WTC11 (cell line): ENCODE results near the gene LRMDA. TPM values are rescaled to one million over a fixed set of nuclear protein-coding genes. Genes with fewer than 3 reads are reported as not detected.
"Not testable (repeated sequence)": the region's sequence is repeated elsewhere in the genome, so short reads cannot be mapped to it uniquely, and the experiment has no call there.

Experiments used
- ATAC-seq: fragments of 200-7000 bp; cut with Tn5 transposase; 2 replicates; pipeline ENCODE4 v1.10.0; 2021; ENCODE audit warnings: mild to moderate bottlenecking, moderate library complexity
- CTCF ChIA-PET: fragments of 300-600 bp; sonication (Branson Sonifier 250); formaldehyde crosslinking; loops from one replicate; lab custom pipeline; 2021; ENCODE audit warnings: antibody characterized with exemption; lab: Charles Lee
- POLR2A ChIA-PET: fragments of 350-600 bp; sonication (Branson Sonifier 250); formaldehyde crosslinking; loops from one replicate; lab custom pipeline; 2021; ENCODE audit warnings: antibody characterized with exemption; lab: Charles Lee
- DNase-seq: peaks from one replicate; pipeline ENCODE4 v3.0.0; 2021; ENCODE audit warnings: low spot score
- H3K27ac Mint-ChIP-seq: 2 replicates; pipeline ENCODE4 v1.8.0; 2021; ENCODE audit warnings: mixed read lengths
- H3K27me3 Mint-ChIP-seq: 2 replicates; pipeline ENCODE4 v1.8.0; 2021; ENCODE audit warnings: low read depth, mild to moderate bottlenecking, moderate library complexity, mixed read lengths
- H3K36me3 Mint-ChIP-seq: 2 replicates; pipeline ENCODE4 v1.8.0; 2021; ENCODE audit warnings: mixed read lengths
- H3K4me1 Mint-ChIP-seq: 2 replicates; pipeline ENCODE4 v1.8.0; 2022; ENCODE audit warnings: mixed read lengths
- H3K4me3 Mint-ChIP-seq: 2 replicates; pipeline ENCODE4 v1.8.0; 2021; ENCODE audit warnings: mild to moderate bottlenecking, moderate library complexity, mixed read lengths
- H3K9me3 Mint-ChIP-seq: 2 replicates; pipeline ENCODE4 v1.8.0; 2021; ENCODE audit warnings: mixed read lengths
- CREM ChIP-seq: sonication (generic); formaldehyde crosslinking; IDR thresholded peaks from 2 replicates; pipeline ENCODE4 v1.8.1; 2022; ENCODE audit warnings: mild to moderate bottlenecking, missing genetic modification reagents, moderate library complexity
- FOXK1 ChIP-seq: sonication (generic); formaldehyde crosslinking; IDR thresholded peaks from 2 replicates; pipeline ENCODE4 v1.8.0; 2022; ENCODE audit warnings: mild to moderate bottlenecking, moderate library complexity, missing genetic modification reagents
- SMAD4 ChIP-seq: sonication (generic); formaldehyde crosslinking; IDR thresholded peaks from 2 replicates; pipeline ENCODE4 v1.8.0; 2022; ENCODE audit warnings: mild to moderate bottlenecking, missing genetic modification reagents
- ZNF138 ChIP-seq: sonication (generic); formaldehyde crosslinking; conservative IDR thresholded peaks from 2 replicates; pipeline ENCODE4 v1.8.1; 2022; ENCODE audit warnings: mild to moderate bottlenecking, moderate library complexity, missing genetic modification reagents
- ZNF263 ChIP-seq: sonication (generic); formaldehyde crosslinking; IDR thresholded peaks from 2 replicates; pipeline ENCODE4 v1.8.1; 2022; ENCODE audit warnings: low read depth, mild to moderate bottlenecking, moderate library complexity, missing genetic modification reagents
- microRNA-seq: library from miRNA; unstranded; fragments of <30 nt; microRNA quantifications from one replicate; pipeline ENCODE4 v1.2.0, GENCODE V29; 2022; ENCODE audit warnings: borderline number of aligned reads
- total RNA-seq: library from RNA; stranded (reverse); gene quantifications from 3 replicates; pipeline ENCODE4 v1.2.3, GENCODE V29; 2021
- TF ChIP-seq, protein P1 (sequence below): fragments of 250-450 bp; sonication (Bioruptor Pico); IDR thresholded peaks from 2 replicates; pipeline ENCODE4 v1.9.0; 2021; ENCODE audit warnings: mild to moderate bottlenecking
- TF ChIP-seq, protein P2 (sequence below): sonication (generic); formaldehyde crosslinking; IDR thresholded peaks from 2 replicates; pipeline ENCODE4 v1.8.1; 2022; ENCODE audit warnings: low read depth, mild to moderate bottlenecking, moderate library complexity, missing genetic modification reagents, borderline replicate concordance
- TF ChIP-seq, protein P3 (sequence below): fragments of 250-450 bp; sonication (Bioruptor Pico); IDR thresholded peaks from 2 replicates; pipeline ENCODE4 v1.9.0; 2021; ENCODE audit warnings: moderate library complexity, mild to moderate bottlenecking, inconsistent platforms, borderline replicate concordance

LRMDA gene
- total RNA-seq, 1 experiment from 2014 or later = 0.92 TPM

DNA sequence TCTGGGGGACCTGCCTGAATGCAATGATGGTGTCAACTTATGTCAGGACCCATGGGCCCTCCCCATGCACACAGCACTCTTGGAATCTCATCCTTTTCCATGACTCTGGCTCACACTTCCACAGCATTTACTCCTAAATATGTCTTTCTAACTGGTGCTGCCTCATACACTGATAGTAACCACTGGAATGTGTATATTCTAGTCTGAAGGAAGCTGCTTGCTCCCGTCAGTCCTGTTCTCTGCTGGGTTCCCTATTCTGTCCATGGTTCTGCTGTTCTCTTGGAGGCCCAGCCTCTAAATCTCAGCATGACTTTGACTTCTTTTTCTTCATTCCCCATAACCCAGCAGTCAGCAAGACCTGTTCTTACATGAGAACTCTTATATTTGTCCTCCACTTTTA, 1151.1 kb downstream of the LRMDA start (continued):
- TF ChIP-seq ZNF138 (no peak), ZNF263 (CRISPR knock-in tag) (no peak), CREM (CRISPR knock-in tag) (no peak)
- TF ChIP-seq, protein P1, sequence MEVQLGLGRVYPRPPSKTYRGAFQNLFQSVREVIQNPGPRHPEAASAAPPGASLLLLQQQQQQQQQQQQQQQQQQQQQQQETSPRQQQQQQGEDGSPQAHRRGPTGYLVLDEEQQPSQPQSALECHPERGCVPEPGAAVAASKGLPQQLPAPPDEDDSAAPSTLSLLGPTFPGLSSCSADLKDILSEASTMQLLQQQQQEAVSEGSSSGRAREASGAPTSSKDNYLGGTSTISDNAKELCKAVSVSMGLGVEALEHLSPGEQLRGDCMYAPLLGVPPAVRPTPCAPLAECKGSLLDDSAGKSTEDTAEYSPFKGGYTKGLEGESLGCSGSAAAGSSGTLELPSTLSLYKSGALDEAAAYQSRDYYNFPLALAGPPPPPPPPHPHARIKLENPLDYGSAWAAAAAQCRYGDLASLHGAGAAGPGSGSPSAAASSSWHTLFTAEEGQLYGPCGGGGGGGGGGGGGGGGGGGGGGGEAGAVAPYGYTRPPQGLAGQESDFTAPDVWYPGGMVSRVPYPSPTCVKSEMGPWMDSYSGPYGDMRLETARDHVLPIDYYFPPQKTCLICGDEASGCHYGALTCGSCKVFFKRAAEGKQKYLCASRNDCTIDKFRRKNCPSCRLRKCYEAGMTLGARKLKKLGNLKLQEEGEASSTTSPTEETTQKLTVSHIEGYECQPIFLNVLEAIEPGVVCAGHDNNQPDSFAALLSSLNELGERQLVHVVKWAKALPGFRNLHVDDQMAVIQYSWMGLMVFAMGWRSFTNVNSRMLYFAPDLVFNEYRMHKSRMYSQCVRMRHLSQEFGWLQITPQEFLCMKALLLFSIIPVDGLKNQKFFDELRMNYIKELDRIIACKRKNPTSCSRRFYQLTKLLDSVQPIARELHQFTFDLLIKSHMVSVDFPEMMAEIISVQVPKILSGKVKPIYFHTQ (CRISPR knock-in tag) = no peak

DNA sequence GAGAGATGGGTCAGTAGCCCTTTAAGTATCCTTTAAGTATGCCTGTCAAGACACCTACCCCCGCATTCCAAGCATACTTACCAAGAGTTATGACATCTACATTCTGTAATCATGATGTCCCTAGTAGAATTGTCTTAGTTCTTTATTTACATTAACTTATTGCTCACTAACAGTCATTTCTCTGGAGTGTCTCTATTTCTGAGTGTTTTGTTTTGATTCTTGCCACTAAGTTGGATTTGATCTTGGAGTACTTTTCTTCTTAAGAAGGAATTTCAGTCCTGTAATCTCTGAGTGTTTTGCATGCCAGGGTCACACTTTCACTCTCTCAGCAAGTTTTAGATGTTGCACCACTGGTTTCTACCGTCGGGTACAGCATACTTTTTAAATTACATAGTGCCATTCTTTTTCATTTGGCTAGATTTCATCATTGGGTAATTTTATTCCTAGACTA, 1152.3 kb downstream of the LRMDA start:
- H3K4me3 Mint-ChIP-seq = no peak overlapping the region
- CTCF ChIA-PET = no interaction called here
- H3K36me3 Mint-ChIP-seq = no peaks in the 10 kb centered on the region
- no peaks in the 10 kb centered on the region for H3K9me3 Mint-ChIP-seq
- ATAC-seq = no peak
- H3K27ac Mint-ChIP-seq = no peak overlapping the region; the same call in 1 of the 2 replicates
- peaks cover 7% of the 10 kb centered on the region for H3K4me1 Mint-ChIP-seq
- TF ChIP-seq SMAD4 (CRISPR knock-in tag) (no peak), FOXK1 (no peak)
- TF ChIP-seq, protein P2, sequence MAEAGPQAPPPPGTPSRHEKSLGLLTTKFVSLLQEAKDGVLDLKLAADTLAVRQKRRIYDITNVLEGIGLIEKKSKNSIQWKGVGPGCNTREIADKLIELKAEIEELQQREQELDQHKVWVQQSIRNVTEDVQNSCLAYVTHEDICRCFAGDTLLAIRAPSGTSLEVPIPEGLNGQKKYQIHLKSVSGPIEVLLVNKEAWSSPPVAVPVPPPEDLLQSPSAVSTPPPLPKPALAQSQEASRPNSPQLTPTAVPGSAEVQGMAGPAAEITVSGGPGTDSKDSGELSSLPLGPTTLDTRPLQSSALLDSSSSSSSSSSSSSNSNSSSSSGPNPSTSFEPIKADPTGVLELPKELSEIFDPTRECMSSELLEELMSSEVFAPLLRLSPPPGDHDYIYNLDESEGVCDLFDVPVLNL (CRISPR knock-in tag) = no peak
- TF ChIP-seq, protein P3, sequence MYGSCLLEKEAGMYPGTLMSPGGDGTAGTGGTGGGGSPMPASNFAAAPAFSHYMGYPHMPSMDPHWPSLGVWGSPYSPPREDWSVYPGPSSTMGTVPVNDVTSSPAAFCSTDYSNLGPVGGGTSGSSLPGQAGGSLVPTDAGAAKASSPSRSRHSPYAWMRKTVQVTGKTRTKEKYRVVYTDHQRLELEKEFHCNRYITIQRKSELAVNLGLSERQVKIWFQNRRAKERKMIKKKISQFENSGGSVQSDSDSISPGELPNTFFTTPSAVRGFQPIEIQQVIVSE (CRISPR knock-in tag) = no peak
- TF ChIP-seq, all 79 proteins: peak for 0
- POLR2A ChIA-PET = no interaction called here
- DNase-seq = no peak
- H3K27me3 Mint-ChIP-seq = no peaks in the 10 kb centered on the region

DNA sequence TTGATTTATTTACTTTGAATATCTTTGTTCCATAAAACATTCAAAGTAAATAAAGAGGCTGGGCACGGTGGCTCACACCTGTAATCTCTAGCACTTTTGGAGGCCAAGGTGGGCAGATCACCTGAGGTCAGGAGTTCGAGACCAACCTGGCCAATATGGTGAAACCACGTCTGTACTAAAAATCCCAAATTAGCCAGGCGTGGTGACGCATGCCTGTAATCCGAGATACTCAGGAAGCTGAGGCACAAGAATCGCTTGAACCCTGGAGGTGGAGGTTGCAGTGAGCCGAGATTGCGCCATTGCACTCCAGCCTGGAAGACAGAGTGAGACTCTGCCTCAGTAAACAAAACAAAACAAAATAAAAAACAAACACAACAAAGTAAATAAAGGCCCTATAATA, 1153.0 kb downstream of the LRMDA start:
- H3K4me1 Mint-ChIP-seq, H3K27ac Mint-ChIP-seq, H3K4me3 Mint-ChIP-seq, DNase-seq, H3K36me3 Mint-ChIP-seq, POLR2A ChIA-PET, H3K27me3 Mint-ChIP-seq, CTCF ChIA-PET, ATAC-seq, H3K9me3 Mint-ChIP-seq: not testable (repeated sequence)

Small RNA genes lying within 50 kb of the gene (microRNA-seq; reads per million reads assigned to microRNA genes)
- not detected for gene MIR606

Other genes with a start within 250 kb of the LRMDA start
- 283 to 284 TPM (median 283 TPM) in 3 replicates for gene VDAC2, start 220.8 kb upstream of the LRMDA start, total RNA-seq
- gene COMTD1, start 195.7 kb upstream of the LRMDA start, total RNA-seq = 46.3 to 49.5 TPM (median 47.8 TPM) in 3 replicates
- 0.25 to 0.39 TPM (median 0.34 TPM) in 3 replicates for gene ZNF503, start 29.9 kb upstream of the LRMDA start, total RNA-seq